Measurements from ENCODE around the gene PPP1R3G.

- TF ChIP-seq POLR2A (IDR thresholded peaks at IDR 0.05) (no peak), CTCF (IDR thresholded peaks at IDR 0.05) (no peak), POLR2AphosphoS5 (IDR thresholded peaks at IDR 0.05) (no peak)
Observed at GRCh38 chr6:5098501-5099270, 13.5 kb downstream of the PPP1R3G start.
